Spinal cord (tissue), 10 donors: ENCODE measurements around the gene TRDMT1. TPM values are rescaled to one million over a fixed set of nuclear protein-coding genes. Genes with fewer than 3 reads are reported as not detected.

Experiments used
- DNase-seq, 6 donors: peaks; one replicate each; pipeline versions ENCODE4 v3.0.0 to v3.0.0-alpha.2; 2013 to 2015; ENCODE audit warnings: low spot score in 6 of 6, low read depth in 4 of 6
- H3K27ac ChIP-seq: one replicate; pipeline ENCODE4 v1.5.1; 2013; ENCODE audit warnings: low read depth, low read length, control low read depth
- H3K27me3 ChIP-seq: one replicate; pipeline ENCODE4 v1.6.1; 2013; ENCODE audit warnings: low read length; ENCODE audit not compliant: control insufficient read depth, insufficient read depth
- H3K36me3 ChIP-seq: one replicate; pipeline ENCODE4 v1.6.1; 2013; ENCODE audit warnings: low read length; ENCODE audit not compliant: control insufficient read depth, insufficient read depth
- H3K4me1 ChIP-seq: one replicate; pipeline ENCODE4 v1.6.1; 2013; ENCODE audit warnings: low read length; ENCODE audit not compliant: control insufficient read depth, insufficient read depth
- H3K4me3 ChIP-seq: one replicate; pipeline ENCODE4 v1.5.1; 2013; ENCODE audit warnings: low read depth, low read length, control low read depth
- H3K9me3 ChIP-seq: one replicate; pipeline ENCODE4 v1.6.1; 2013; ENCODE audit warnings: low read length; ENCODE audit not compliant: control insufficient read depth, insufficient read depth
- WGBS: methylation state at CpG from one replicate; pipeline ENCODE4 v1.1.5; 2013; ENCODE audit warnings: missing lambda C conversion rate; ENCODE audit not compliant: insufficient coverage; 5-methylcytosine and 5-hydroxymethylcytosine counted together
- long read RNA-seq, 4 donors: transcript quantifications; one replicate each; lab custom pipeline, GENCODE V29; 2026
- polyA plus RNA-seq, 2 donors: library from polyadenylated mRNA; unstranded; fragments of 120-200 nt; gene quantifications; one replicate each; pipeline ENCODE4 v1.2.1, GENCODE V29; 2013; ENCODE audit not compliant: insufficient read length in 2 of 2
- total RNA-seq, 2 donors: library from RNA; depleted of rRNA in 1 of 2; stranded (reverse); fragments of 120-200 nt in 1 of 2; fragments of >200 nt in 1 of 2; gene quantifications; one replicate each; pipeline versions ENCODE4 v1.2.3 to v1.2.4, GENCODE V29; 2013 to 2014
- donor health status: healthy.

TRDMT1 gene, protein sequence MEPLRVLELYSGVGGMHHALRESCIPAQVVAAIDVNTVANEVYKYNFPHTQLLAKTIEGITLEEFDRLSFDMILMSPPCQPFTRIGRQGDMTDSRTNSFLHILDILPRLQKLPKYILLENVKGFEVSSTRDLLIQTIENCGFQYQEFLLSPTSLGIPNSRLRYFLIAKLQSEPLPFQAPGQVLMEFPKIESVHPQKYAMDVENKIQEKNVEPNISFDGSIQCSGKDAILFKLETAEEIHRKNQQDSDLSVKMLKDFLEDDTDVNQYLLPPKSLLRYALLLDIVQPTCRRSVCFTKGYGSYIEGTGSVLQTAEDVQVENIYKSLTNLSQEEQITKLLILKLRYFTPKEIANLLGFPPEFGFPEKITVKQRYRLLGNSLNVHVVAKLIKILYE
- total RNA-seq = 10 to 100 TPM; 16.5 to 34.1 TPM
- 10 to 100 TPM; 10.4 to 12.4 TPM for polyA plus RNA-seq
- long read RNA-seq, donor 1, partial matches to known transcripts = 0 of 1 reads
- long read RNA-seq, donor 1, other reads (novel, unspliced or antisense) = 0 of 1 reads
- long read RNA-seq, donor 2, partial matches to known transcripts = 0 of 2 reads
- long read RNA-seq, donor 2, other reads (novel, unspliced or antisense) = 0 of 2 reads
- long read RNA-seq, donor 3 = 0 reads
- long read RNA-seq, donor 4, partial matches to known transcripts = 5,401 of 5,609 reads
- long read RNA-seq, donor 4, other reads (novel, unspliced or antisense) = 208 of 5,609 reads

DNA sequence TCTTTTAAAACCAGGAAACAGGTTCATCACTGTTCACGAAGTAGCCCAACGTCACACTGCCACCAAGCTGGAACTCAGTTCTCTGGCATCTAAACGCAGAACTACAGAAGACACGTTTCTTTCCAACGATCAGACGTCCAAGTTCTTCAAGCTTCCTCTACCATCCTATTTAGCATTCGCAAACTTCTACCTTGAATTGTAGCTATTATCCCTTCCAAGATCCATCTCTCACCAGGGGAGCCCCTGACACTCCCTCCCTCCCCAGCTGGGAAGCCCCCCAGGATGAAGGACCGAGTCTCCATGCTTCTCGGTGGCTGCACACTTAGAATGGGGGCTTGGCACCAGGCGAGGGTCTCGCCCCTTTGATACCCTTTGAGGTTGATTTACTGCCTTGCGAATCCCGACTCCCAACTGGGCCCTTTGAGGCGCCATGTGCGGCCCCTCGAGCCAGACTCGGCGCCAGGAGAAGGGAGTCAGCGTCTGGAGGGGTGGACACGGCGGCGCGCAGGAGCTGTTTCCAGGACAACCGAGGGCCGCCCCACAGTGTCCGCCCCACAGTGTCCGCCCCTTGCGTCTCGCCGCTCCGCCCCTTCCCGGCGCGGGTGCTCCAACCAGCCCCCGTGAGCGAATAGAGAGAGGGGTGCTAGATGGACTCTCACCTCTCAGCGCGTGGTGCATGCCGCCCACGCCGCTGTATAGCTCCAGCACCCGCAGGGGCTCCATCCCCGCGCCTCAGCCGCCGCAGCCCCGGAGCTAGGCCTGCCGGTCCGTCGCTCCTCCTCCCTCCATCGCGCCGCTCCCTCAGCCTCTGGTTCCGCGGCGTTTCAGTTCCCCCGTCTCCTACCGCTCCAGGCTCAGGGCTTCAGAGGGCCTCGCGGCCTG is at the start of gene TRDMT1:
Gene TRDMT1, minus strand, starts transcription at position 761 of the 882 bp plus-strand sequence. Its CDS starts 38 bp downstream, at position 723.
- 0% methylated on average over 55 of the region's 60 CpGs for WGBS
- peak; percentile 75 to 97 (median 86) for DNase-seq
- Histone ChIP-seq H3K9me3 (no peaks in the 10 kb centered on the region), H3K27me3 (no peaks in the 10 kb centered on the region), H3K27ac (peak within 1 kb of the TSS; percentile 99), H3K36me3 (no peaks in the 10 kb centered on the region), H3K4me3 (peak within 1 kb of the TSS; percentile 85), H3K4me1 (peaks cover 7% of the 10 kb centered on the region)

DNA sequence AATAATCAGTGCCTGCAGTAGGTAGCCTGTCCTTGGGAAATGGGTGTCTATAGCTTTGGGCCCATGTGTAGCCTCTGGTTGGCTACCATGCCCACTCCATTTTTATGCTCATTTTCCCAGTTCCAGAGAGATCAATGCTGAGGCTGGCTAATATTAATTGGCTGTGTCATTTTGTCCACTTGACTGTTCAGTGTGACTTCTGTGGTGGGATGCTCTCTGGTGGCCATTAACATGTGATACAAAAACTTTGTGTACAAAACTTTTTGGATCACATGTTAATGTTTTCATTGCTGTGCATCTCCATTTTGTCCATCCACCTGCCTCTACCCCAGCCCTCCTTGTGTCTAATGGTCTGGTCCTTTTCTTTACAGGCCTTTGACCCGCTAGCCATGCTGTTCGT is 49.3 kb upstream of the TRDMT1 start:
- Histone ChIP-seq H3K4me3 (no peak overlapping the region), H3K27me3 (no peaks in the 10 kb centered on the region), H3K36me3 (no peaks in the 10 kb centered on the region), H3K27ac (no peak overlapping the region), H3K9me3 (peaks cover 2% of the 10 kb centered on the region), H3K4me1 (no peaks in the 10 kb centered on the region)
- DNase-seq = no peak
- 100% methylated on average over 2 of the region's 2 CpGs for WGBS

DNA sequence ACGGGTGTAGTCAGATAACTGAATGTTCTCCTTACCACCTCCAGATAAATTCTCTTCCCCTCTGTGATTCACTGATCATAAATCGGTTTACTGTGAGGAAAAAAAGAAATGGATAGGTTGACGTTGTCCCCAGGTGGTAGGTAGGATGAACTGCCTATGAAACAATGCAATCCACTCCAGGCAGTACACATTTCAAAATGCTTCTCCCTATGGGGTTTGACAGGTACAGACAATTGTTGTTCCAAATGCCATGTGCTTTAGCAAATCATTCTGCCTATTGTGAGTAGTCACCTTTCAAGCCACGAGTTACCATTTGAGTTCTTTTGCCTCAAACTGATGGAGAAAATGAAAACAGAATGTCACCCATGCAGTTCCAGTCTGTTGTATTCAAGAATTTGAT is 48.3 kb upstream of the TRDMT1 start:
- 36% methylated on average over 1 of the region's 4 CpGs for WGBS
- no peak for DNase-seq
- Histone ChIP-seq H3K9me3 (peaks cover 2% of the 10 kb centered on the region), H3K4me3 (no peak overlapping the region), H3K36me3 (no peaks in the 10 kb centered on the region), H3K27ac (no peak overlapping the region), H3K4me1 (no peaks in the 10 kb centered on the region), H3K27me3 (no peaks in the 10 kb centered on the region)

DNA sequence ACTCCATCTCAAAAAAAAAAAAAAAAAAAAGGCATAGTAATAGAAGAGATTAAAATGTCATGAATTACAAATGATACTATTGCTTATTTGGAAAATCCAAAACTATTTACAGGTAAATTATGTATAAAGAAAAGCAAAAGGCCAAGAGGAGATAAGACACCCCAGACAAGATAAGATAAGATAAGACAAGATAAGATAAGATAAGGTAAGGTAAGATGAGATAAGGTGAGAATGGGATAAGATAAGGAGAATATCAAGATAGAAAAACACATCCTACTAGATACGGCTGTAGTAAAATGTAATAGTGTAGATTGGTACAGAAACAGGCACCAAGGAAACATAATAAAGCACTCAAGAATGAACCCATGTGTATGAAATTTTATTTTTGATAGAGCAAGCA is 47.5 kb upstream of the TRDMT1 start:
- H3K27me3 ChIP-seq = no peaks in the 10 kb centered on the region
- no CpG with 5 or more reads among the region's 1 CpG for WGBS
- no peak for DNase-seq
- H3K4me3 ChIP-seq = no peak overlapping the region
- H3K9me3 ChIP-seq = peaks cover 2% of the 10 kb centered on the region
- no peaks in the 10 kb centered on the region for H3K36me3 ChIP-seq
- no peak overlapping the region for H3K27ac ChIP-seq
- no peaks in the 10 kb centered on the region for H3K4me1 ChIP-seq

DNA sequence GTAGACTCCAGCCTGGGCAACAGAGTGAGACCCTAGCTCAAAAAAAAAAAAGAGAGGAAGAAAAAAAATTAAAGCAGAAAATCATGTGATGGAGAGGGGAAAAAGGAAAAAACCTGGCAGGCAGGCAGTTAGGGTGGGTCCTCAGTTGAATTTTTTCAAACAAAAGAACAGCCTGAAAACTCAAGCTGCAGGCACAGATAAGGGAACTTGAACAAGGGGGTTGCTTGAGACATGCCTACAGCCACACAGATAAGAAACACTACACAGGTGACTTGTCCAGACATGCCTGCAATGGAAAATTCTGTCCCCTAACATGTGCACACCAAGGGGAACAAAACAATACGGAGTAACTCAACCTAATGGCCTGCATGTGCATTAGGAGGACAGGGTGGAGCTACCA is 45.7 kb upstream of the TRDMT1 start:
- 91% methylated on average over 1 of the region's 1 CpG for WGBS
- no peaks in the 10 kb centered on the region for H3K4me1 ChIP-seq
- no peaks in the 10 kb centered on the region for H3K27me3 ChIP-seq
- DNase-seq = no peak
- no peaks in the 10 kb centered on the region for H3K36me3 ChIP-seq
- H3K4me3 ChIP-seq = no peak overlapping the region
- H3K27ac ChIP-seq = no peak overlapping the region
- peaks cover 2% of the 10 kb centered on the region for H3K9me3 ChIP-seq

DNA sequence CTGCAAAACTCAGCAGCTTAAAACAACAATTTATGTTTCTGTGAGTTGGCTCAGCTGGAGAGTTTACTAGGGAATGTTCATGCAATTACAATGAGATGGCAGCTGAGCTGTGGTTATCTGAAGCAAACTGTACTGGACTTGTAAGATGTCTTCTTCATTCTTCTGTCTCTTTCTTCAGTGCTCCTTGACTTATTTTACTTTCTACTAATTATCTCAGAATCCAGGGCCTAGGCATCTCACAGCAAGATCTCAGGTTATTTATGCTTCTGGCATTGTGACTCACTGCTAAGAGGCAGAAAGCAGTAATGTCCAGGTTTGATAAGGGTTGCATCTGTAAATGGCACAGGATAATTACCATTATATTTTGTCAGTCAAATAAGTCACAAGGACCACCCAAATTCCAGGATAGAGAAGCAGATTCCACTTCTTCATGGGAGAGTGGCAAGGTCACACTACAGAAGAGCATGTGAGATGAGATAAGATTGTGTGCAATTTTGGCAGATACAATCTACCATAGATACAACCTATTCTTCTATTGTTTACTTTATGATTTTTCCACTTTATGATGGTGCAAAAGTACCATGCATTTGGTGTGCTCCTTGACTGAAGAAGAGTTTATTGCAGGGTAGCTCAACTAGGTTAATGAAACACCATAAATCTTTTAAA is 43.4 kb upstream of the TRDMT1 start:
- Histone ChIP-seq H3K36me3 (no peaks in the 10 kb centered on the region), H3K27ac (no peak overlapping the region), H3K27me3 (no peaks in the 10 kb centered on the region), H3K9me3 (peaks cover 2% of the 10 kb centered on the region), H3K4me3 (no peak overlapping the region), H3K4me1 (no peaks in the 10 kb centered on the region)
- no peak for DNase-seq

- Histone ChIP-seq H3K4me1 (no peaks in the 10 kb centered on the region), H3K27ac (no peak overlapping the region), H3K9me3 (no peaks in the 10 kb centered on the region), H3K27me3 (no peaks in the 10 kb centered on the region), H3K36me3 (no peaks in the 10 kb centered on the region), H3K4me3 (no peak overlapping the region)
- WGBS = 100% methylated on average over 3 of the region's 5 CpGs
- DNase-seq = no peak
Observed at GRCh38 chr10:17241611-17242333, 40.3 kb upstream of the TRDMT1 start.

GRCh38 chr10:17240616-17241015 is 39.1 kb upstream of the TRDMT1 start:
- H3K9me3 ChIP-seq = no peaks in the 10 kb centered on the region
- H3K4me1 ChIP-seq = no peaks in the 10 kb centered on the region
- peak in 1 of 6 donors; percentile 79 for DNase-seq
- 100% methylated on average over 1 of the region's 4 CpGs for WGBS
- no peaks in the 10 kb centered on the region for H3K27me3 ChIP-seq
- no peak overlapping the region for H3K4me3 ChIP-seq
- no peaks in the 10 kb centered on the region for H3K36me3 ChIP-seq
- H3K27ac ChIP-seq = no peak overlapping the region
